Esophagus squamous epithelium (tissue), 5 donors: ENCODE results near the gene F8A1. TPM values are rescaled to one million over a fixed set of nuclear protein-coding genes. Genes with fewer than 3 reads are reported as not detected.
"Not testable (repeated sequence)": the region's sequence is repeated elsewhere in the genome, so short reads cannot be mapped to it uniquely, and the experiment has no call there.

Experiments used
- DNase-seq: peaks from one replicate; lab custom pipeline; 2025; lab: John Stamatoyannopoulos, UW
- H3K27ac ChIP-seq, 4 donors: fragments of 200-600 bp; sonication (generic); one replicate each; pipeline ENCODE4 v1.5.1; 2016 to 2019; ENCODE audit warnings: mild to moderate bottlenecking in 1 of 4
- H3K27me3 ChIP-seq, 4 donors: fragments of 200-600 bp; sonication (generic); 1 replicate in 3 of 4; 2 replicates in 1 of 4; pipeline versions ENCODE4 v1.5.1 to v1.6.0; 2017 to 2021; ENCODE audit warnings: antibody characterized with exemption in 1 of 4
- H3K36me3 ChIP-seq, 3 donors: fragments of 200-600 bp; sonication (generic); one replicate each; pipeline ENCODE4 v1.5.1; 2016 to 2019
- H3K4me1 ChIP-seq, 3 donors: fragments of 200-600 bp; sonication (generic); one replicate each; pipeline ENCODE4 v1.5.1; 2017 to 2019
- H3K4me3 ChIP-seq, 4 donors: fragments of 200-600 bp; sonication (generic); 1 replicate in 3 of 4; 2 replicates in 1 of 4; pipeline ENCODE4 v1.5.1; 2016 to 2019; ENCODE audit warnings: mild to moderate bottlenecking in 2 of 4, moderate library complexity in 1 of 4
- H3K9me3 ChIP-seq, 3 donors: fragments of 200-600 bp; sonication (generic); one replicate each; pipeline ENCODE4 v1.5.1; 2016 to 2019
- POLR2A ChIP-seq, 4 donors: fragments of 450-650 bp; IDR thresholded peaks; one replicate each; pipeline ENCODE4 v1.6.1; 2017; ENCODE audit warnings: antibody characterized with exemption in 4 of 4, mild to moderate bottlenecking in 4 of 4, moderate library complexity in 3 of 4
- WGBS, 2 donors: methylation state at CpG; one replicate each; pipeline ENCODE4 v1.1.5; 2018; 5-methylcytosine and 5-hydroxymethylcytosine counted together
- intact Hi-C: fragments of 100-400 bp; cut with DNase I; formaldehyde crosslinking; loops from one replicate; pipeline ENCODE4 v1.15.0; 2022
- total RNA-seq, 4 donors: library from RNA; depleted of rRNA; stranded (reverse); fragments of >200 nt; gene quantifications; one replicate each; pipeline ENCODE4 v1.1.0, GENCODE V29; 2016
- TF ChIP-seq, protein P1 (sequence below), 6 experiments: fragments of 450-650 bp in 4 of 6; fragments of 200-600 bp in 2 of 6; sonication (generic) in 2 of 6; IDR thresholded peaks; one replicate each; pipeline ENCODE4 v1.5.1; 2016 to 2019; ENCODE audit warnings: antibody characterized with exemption in 6 of 6, mild to moderate bottlenecking in 4 of 6, moderate library complexity in 4 of 6
- donor health status: DM: yes; HTN: yes; CAD: no.

F8A1 gene
- total RNA-seq: 10 to 100 TPM in 1 of 4 donors, 1 to 10 TPM in 2, under 1 TPM in 1; 0.35 to 13.7 (median 3.8) TPM

- intact Hi-C loops, DNase-seq, H3K27ac ChIP-seq, H3K27me3 ChIP-seq, H3K4me1 ChIP-seq, H3K36me3 ChIP-seq, H3K9me3 ChIP-seq: not testable (repeated sequence)
- no CpG with 5 or more reads among the region's 91 CpGs for WGBS, 2 donors
- peak within 1 kb of the TSS in 1 of 4 donors; percentile 34 for H3K4me3 ChIP-seq
Measured at GRCh38 chrX:154886069-154886788, at the start of gene F8A1. TSS of gene F8A1 (plus strand) at chrX:154886355. CDS start at chrX:154886375, 20 bp downstream.

GRCh38 chrX:154840856-154841255 lies 45.3 kb upstream of the F8A1 start:
- DNase-seq: no peak
- 82 to 90% methylated on average over 2 of the region's 2 CpGs for WGBS, 2 donors
- Histone ChIP-seq H3K4me1 (no peaks in the 10 kb centered on the region), H3K4me3 (no peak overlapping the region), H3K36me3 (no peaks in the 10 kb centered on the region), H3K9me3 (no peaks in the 10 kb centered on the region), H3K27ac (no peak overlapping the region), H3K27me3 (no peaks in the 10 kb centered on the region)
- TF ChIP-seq, protein P1, sequence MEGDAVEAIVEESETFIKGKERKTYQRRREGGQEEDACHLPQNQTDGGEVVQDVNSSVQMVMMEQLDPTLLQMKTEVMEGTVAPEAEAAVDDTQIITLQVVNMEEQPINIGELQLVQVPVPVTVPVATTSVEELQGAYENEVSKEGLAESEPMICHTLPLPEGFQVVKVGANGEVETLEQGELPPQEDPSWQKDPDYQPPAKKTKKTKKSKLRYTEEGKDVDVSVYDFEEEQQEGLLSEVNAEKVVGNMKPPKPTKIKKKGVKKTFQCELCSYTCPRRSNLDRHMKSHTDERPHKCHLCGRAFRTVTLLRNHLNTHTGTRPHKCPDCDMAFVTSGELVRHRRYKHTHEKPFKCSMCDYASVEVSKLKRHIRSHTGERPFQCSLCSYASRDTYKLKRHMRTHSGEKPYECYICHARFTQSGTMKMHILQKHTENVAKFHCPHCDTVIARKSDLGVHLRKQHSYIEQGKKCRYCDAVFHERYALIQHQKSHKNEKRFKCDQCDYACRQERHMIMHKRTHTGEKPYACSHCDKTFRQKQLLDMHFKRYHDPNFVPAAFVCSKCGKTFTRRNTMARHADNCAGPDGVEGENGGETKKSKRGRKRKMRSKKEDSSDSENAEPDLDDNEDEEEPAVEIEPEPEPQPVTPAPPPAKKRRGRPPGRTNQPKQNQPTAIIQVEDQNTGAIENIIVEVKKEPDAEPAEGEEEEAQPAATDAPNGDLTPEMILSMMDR (IDR thresholded peaks at IDR 0.05): peak in 4 of 6 experiments; percentile 22 to 55 (median 38)
- no peak for TF ChIP-seq POLR2A (IDR thresholded peaks at IDR 0.05)
- intact Hi-C loops: no loop called here

DNA sequence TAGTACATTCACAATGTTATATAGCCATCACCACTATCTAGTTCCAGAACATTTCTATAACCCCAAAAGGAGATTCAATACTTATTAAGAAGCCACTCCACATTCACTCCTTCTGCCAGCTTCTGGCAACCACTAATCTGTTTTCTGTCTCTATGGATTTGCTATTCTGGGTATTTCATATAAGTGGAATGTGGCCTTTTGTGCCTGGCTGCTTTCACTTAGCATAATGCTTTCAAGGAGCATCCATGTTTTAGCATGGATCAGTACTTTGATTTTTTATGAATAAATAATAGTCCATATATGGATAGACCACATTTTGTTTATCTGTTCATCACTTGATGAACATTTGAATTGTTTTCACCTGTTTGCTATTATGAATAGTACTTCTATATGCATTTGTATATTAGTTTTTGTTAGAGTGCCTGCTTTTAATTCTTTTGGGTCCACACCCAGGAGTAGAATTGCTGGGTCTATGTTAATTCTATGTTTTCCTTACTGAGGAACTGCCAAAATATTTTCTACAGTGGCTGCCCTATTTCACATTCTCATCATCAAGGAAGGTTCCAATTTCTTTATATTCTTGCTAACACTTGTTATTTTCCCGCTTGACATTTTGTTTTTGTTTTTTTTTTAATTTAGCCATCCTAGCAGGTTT lies 35.1 kb upstream of the F8A1 start:
- Histone ChIP-seq H3K4me1 (no peaks in the 10 kb centered on the region), H3K27ac (no peak overlapping the region), H3K36me3 (no peaks in the 10 kb centered on the region), H3K4me3 (no peak overlapping the region), H3K27me3 (no peaks in the 10 kb centered on the region), H3K9me3 (peaks cover 0 to 11% (median 0%) of the 10 kb centered on the region in 3 donors)
- TF ChIP-seq, protein P1 (IDR thresholded peaks at IDR 0.05): no peak
- no peak for TF ChIP-seq POLR2A (IDR thresholded peaks at IDR 0.05)
- no peak for DNase-seq
- 83 to 100% methylated on average over 1 of the region's 1 CpG for WGBS, 2 donors
- intact Hi-C loops: no loop called here

- no peaks in the 10 kb centered on the region for H3K36me3 ChIP-seq
- H3K4me3 ChIP-seq: no peak overlapping the region
- DNase-seq: no peak
- no peaks in the 10 kb centered on the region for H3K4me1 ChIP-seq
- no peak overlapping the region for H3K27ac ChIP-seq
- intact Hi-C loops: no loop called here
- TF ChIP-seq, protein P1 (IDR thresholded peaks at IDR 0.05): no peak
- no peak for TF ChIP-seq POLR2A (IDR thresholded peaks at IDR 0.05)
- H3K27me3 ChIP-seq: no peaks in the 10 kb centered on the region
- no peaks in the 10 kb centered on the region for H3K9me3 ChIP-seq
Measured at GRCh38 chrX:154855256-154855655, 30.9 kb upstream of the F8A1 start.

DNA sequence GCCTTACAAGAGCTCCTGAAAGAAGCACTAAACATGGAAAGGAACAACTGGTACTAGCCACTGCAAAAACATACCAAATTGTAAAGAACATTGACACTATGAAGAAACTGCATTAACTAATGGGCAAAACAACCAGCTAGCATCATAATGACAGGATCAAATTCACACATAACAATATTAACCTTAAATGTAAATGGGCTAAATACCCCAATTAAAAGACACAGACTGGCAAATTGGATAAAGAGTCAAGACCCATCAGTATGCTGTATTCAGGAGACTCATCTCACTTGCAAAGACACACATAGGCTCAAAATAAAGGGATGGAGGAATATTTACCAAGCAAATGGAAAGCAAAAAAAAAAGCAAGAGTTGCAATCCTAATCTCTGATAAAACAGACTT lies 17.6 kb upstream of the F8A1 start:
- H3K27me3 ChIP-seq, H3K36me3 ChIP-seq, H3K4me1 ChIP-seq, H3K27ac ChIP-seq, H3K4me3 ChIP-seq, intact Hi-C loops, DNase-seq: not testable (repeated sequence)
- H3K9me3 ChIP-seq: peaks cover 0 to 12% (median 0%) of the 10 kb centered on the region in 3 donors

DNA sequence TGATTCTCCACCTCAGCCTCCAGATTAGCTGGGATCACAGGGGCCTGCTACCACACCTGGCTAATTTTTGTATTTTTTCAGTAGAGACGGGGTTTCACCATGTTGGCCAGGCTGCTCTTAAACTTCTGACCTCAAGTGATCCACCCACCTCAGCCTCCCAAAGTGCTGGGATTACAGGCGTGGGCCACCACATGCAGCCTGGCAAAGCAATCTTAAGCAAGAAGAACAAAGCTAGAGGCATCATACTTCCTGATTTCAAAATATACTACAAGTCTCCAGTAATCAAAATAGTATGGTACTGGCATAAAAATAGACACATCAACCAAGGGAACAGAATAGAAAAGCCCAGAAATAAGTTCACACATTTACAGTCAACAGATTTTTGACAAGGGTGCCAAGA lies 12.8 kb upstream of the F8A1 start:
- Histone ChIP-seq H3K36me3 (no peaks in the 10 kb centered on the region), H3K4me3 (no peak overlapping the region), H3K4me1 (no peaks in the 10 kb centered on the region), H3K9me3 (peaks cover 0 to 6% (median 0%) of the 10 kb centered on the region in 3 donors), H3K27ac (no peak overlapping the region), H3K27me3 (no peaks in the 10 kb centered on the region)
- 60 to 80% methylated on average over 1 to 2 of the region's 2 CpGs for WGBS, 2 donors
- intact Hi-C loops: no loop called here
- no peak for DNase-seq
- TF ChIP-seq POLR2A (IDR thresholded peaks at IDR 0.05): no peak
- TF ChIP-seq, protein P1 (IDR thresholded peaks at IDR 0.05): no peak

- H3K36me3 ChIP-seq, DNase-seq, H3K27me3 ChIP-seq, H3K4me3 ChIP-seq, H3K27ac ChIP-seq, H3K4me1 ChIP-seq, H3K9me3 ChIP-seq, intact Hi-C loops: not testable (repeated sequence)
- WGBS, 2 donors: no CpG with 5 or more reads among the region's 8 CpGs
Measured at GRCh38 chrX:154884069-154884468, 2.1 kb upstream of the F8A1 start.

DNA sequence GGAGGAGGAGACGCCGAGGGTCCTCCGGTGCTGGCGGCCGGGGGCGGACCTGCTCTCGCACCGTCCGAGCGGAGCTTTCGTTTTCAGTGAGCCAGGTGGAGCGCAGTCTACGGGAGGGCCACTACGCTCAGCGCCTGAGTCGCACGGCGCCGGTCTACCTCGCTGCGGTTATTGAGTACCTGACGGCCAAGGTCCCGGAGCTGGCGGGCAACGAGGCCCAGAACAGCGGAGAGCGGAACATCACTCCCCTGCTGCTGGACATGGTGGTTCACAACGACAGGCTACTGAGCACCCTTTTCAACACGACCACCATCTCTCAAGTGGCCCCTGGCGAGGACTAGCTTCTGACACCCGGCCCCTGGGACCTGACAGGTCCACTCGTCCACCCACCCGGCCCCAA lies 1.1 kb upstream of the F8A1 start:
- intact Hi-C loops, DNase-seq, H3K27me3 ChIP-seq, H3K27ac ChIP-seq, H3K9me3 ChIP-seq, H3K4me1 ChIP-seq, H3K4me3 ChIP-seq, H3K36me3 ChIP-seq: not testable (repeated sequence)
- WGBS, 2 donors: no CpG with 5 or more reads among the region's 33 CpGs

- intact Hi-C loops, H3K27me3 ChIP-seq, H3K36me3 ChIP-seq, H3K9me3 ChIP-seq, DNase-seq, H3K4me3 ChIP-seq, H3K27ac ChIP-seq, H3K4me1 ChIP-seq: not testable (repeated sequence)
- WGBS, 2 donors: no CpG with 5 or more reads among the region's 14 CpGs
Measured at GRCh38 chrX:154885549-154885948, 606 bp upstream of the F8A1 start.
